GM21825 (cell line): ENCODE data around the gene FAM117A.
"Not testable (repeated sequence)": the region's sequence is repeated elsewhere in the genome, so short reads cannot be mapped to it uniquely, and the experiment has no call there.

Experiments used
- ATAC-seq: cut with Tn5 transposase; IDR thresholded peaks from one replicate; pipeline ENCODE4 v1.9.1; 2021; ENCODE audit warnings: mild to moderate bottlenecking, moderate library complexity; ENCODE audit not compliant: unreplicated experiment

The FAM117A gene

GRCh38 chr17:49681106-49681979 lies 82.6 kb downstream of the FAM117A start:
- ATAC-seq = no peak

GRCh38 chr17:49680314-49680713 lies 83.6 kb downstream of the FAM117A start:
- ATAC-seq = no peak

GRCh38 chr17:49677933-49678847 lies 85.7 kb downstream of the FAM117A start, which contains the start of gene SPOP:
TSS of gene SPOP (minus strand) at chr17:49678097. CDS start at chr17:49622810, 55,287 bp downstream.
- peak; percentile 70 for ATAC-seq

- ATAC-seq = peak; percentile 52
Observed at GRCh38 chr17:49677134-49677932, 86.6 kb downstream of the FAM117A start.

- peak; percentile 60 for ATAC-seq
Observed at GRCh38 chr17:49676276-49676868, 87.6 kb downstream of the FAM117A start.

GRCh38 chr17:49674507-49674906 lies 89.4 kb downstream of the FAM117A start:
- ATAC-seq = no peak

GRCh38 chr17:49673679-49674078 lies 90.3 kb downstream of the FAM117A start:
- not testable (repeated sequence) for ATAC-seq

GRCh38 chr17:49670641-49671040 lies 93.3 kb downstream of the FAM117A start:
- ATAC-seq = no peak

- ATAC-seq = no peak
Observed at GRCh38 chr17:49670002-49670401, 93.9 kb downstream of the FAM117A start.

- no peak for ATAC-seq
Observed at GRCh38 chr17:49667854-49668253, 96.1 kb downstream of the FAM117A start.

GRCh38 chr17:49664706-49665211 lies 99.2 kb downstream of the FAM117A start:
- no peak for ATAC-seq
